Gastroesophageal sphincter (tissue), 4 donors: ENCODE results near the gene SYTL5. TPM values are rescaled to one million over a fixed set of nuclear protein-coding genes. Genes with fewer than 3 reads are reported as not detected.

ENCODE experiments used
- ATAC-seq: fragments of 150-250 bp; one replicate; pipeline ENCODE4 v1.9.1; 2016; ENCODE audit warnings: mild to moderate bottlenecking, moderate library complexity
- H3K27ac ChIP-seq, 4 donors: fragments of 200-600 bp; sonication (generic) in 3 of 4; 1 replicate in 3 of 4; 2 replicates in 1 of 4; pipeline ENCODE4 v1.5.1; 2016 to 2019
- H3K27me3 ChIP-seq: fragments of 200-600 bp; sonication (generic); one replicate; pipeline ENCODE4 v1.5.1; 2019
- H3K36me3 ChIP-seq, 2 donors: fragments of 200-600 bp; sonication (generic); one replicate each; pipeline ENCODE4 v1.5.1; 2019; ENCODE audit warnings: control low read depth in 1 of 2
- H3K4me1 ChIP-seq, 3 donors: fragments of 200-600 bp; sonication (generic); 1 replicate in 2 of 3; 2 replicates in 1 of 3; pipeline ENCODE4 v1.5.1; 2016 to 2019; ENCODE audit warnings: control low read depth in 2 of 3
- H3K4me3 ChIP-seq, 2 donors: fragments of 200-600 bp; sonication (generic); one replicate each; pipeline ENCODE4 v1.5.1; 2019; ENCODE audit warnings: mild to moderate bottlenecking in 1 of 2, moderate library complexity in 1 of 2
- H3K9me3 ChIP-seq, 3 donors: fragments of 200-600 bp; sonication (generic); one replicate each; pipeline ENCODE4 v1.5.1; 2017 to 2019; ENCODE audit warnings: control low read depth in 2 of 3
- CTCF ChIP-seq, 4 experiments: fragments of 200-600 bp in 2 of 4; fragments of 450-650 bp in 2 of 4; sonication (generic) in 1 of 4; IDR thresholded peaks; one replicate each; pipeline ENCODE4 v1.5.1; 2017 to 2019; ENCODE audit warnings: antibody characterized with exemption in 4 of 4, mild to moderate bottlenecking in 2 of 4, moderate library complexity in 2 of 4
- EP300 ChIP-seq: sonication (generic); formaldehyde crosslinking; IDR thresholded peaks from one replicate; pipeline ENCODE4 v1.6.1; 2017; ENCODE audit warnings: antibody characterized with exemption, mild to moderate bottlenecking
- POLR2A ChIP-seq, 2 donors: fragments of 450-650 bp; IDR thresholded peaks; one replicate each; pipeline ENCODE4 v1.6.1; 2017; ENCODE audit warnings: antibody characterized with exemption in 2 of 2, mild to moderate bottlenecking in 2 of 2, moderate library complexity in 1 of 2
- POLR2AphosphoS5 ChIP-seq: sonication (generic); formaldehyde crosslinking; IDR thresholded peaks from one replicate; pipeline ENCODE4 v1.6.1; 2017; ENCODE audit warnings: antibody characterized with exemption
- WGBS, 2 donors: methylation state at CpG; one replicate each; pipeline ENCODE4 v1.1.5; 2018; ENCODE audit warnings: low coverage in 1 of 2; 5-methylcytosine and 5-hydroxymethylcytosine counted together
- total RNA-seq, 4 donors: library from RNA; depleted of rRNA; stranded (reverse); fragments of >200 nt; gene quantifications; one replicate each; pipeline ENCODE4 v1.1.0, GENCODE V29; 2016

The SYTL5 gene
- total RNA-seq, 4 donors from 2014 or later, result 0.08 to 1.3 (median 0.13) TPM; not detected in 1

- H3K9me3 ChIP-seq, result no peaks in the 10 kb centered on the region
- H3K36me3 ChIP-seq, result peaks cover 0 to 12% of the 10 kb centered on the region in 2 donors
- H3K4me3 ChIP-seq, result no peak overlapping the region
- ATAC-seq, result no peak
- H3K4me1 ChIP-seq, result no peaks in the 10 kb centered on the region
- H3K27ac ChIP-seq, result no peak overlapping the region
- TF ChIP-seq POLR2AphosphoS5 (no peak), CTCF (IDR thresholded peaks at IDR 0.05) (no peak), POLR2A (IDR thresholded peaks at IDR 0.05) (no peak), EP300 (no peak)
- whole genome bisulfite sequencing, 2 donors, result 63 to 88% methylated on average over 3 to 4 of the region's 7 CpGs
- H3K27me3 ChIP-seq, result no peaks in the 10 kb centered on the region
Observed at GRCh38 chrX:38156838-38157237, 150.5 kb downstream of the SYTL5 start.

GRCh38 chrX:38163193-38163592 is 156.8 kb downstream of the SYTL5 start:
- no peak overlapping the region for H3K4me3 ChIP-seq
- ATAC-seq, result no peak
- no peak overlapping the region for H3K27ac ChIP-seq
- H3K27me3 ChIP-seq, result no peaks in the 10 kb centered on the region
- TF ChIP-seq CTCF (IDR thresholded peaks at IDR 0.05) (no peak), EP300 (no peak), POLR2AphosphoS5 (no peak), POLR2A (IDR thresholded peaks at IDR 0.05) (no peak)
- H3K36me3 ChIP-seq, result peaks cover 0 to 12% of the 10 kb centered on the region in 2 donors
- H3K9me3 ChIP-seq, result no peaks in the 10 kb centered on the region
- no peaks in the 10 kb centered on the region for H3K4me1 ChIP-seq

GRCh38 chrX:38165023-38165422 is 158.7 kb downstream of the SYTL5 start:
- WGBS, 2 donors, result 71% methylated on average over 1 of the region's 1 CpG; no CpG with 5 or more reads in 1 of the 2 donors
- TF ChIP-seq EP300 (no peak), CTCF (IDR thresholded peaks at IDR 0.05) (no peak), POLR2AphosphoS5 (no peak), POLR2A (IDR thresholded peaks at IDR 0.05) (no peak)
- H3K27me3 ChIP-seq, result no peaks in the 10 kb centered on the region
- H3K36me3 ChIP-seq, result peaks cover 0 to 7% of the 10 kb centered on the region in 2 donors
- no peaks in the 10 kb centered on the region for H3K9me3 ChIP-seq
- no peak overlapping the region for H3K4me3 ChIP-seq
- H3K4me1 ChIP-seq, result no peaks in the 10 kb centered on the region
- H3K27ac ChIP-seq, result no peak overlapping the region
- ATAC-seq, result no peak

- H3K27ac ChIP-seq, result no peak overlapping the region
- ATAC-seq, result no peak
- H3K36me3 ChIP-seq, result no peaks in the 10 kb centered on the region
- H3K9me3 ChIP-seq, result no peaks in the 10 kb centered on the region
- no peak for TF ChIP-seq POLR2AphosphoS5
- peak; percentile 21 to 54 (median 42) for TF ChIP-seq CTCF (IDR thresholded peaks at IDR 0.05)
- TF ChIP-seq EP300, result no peak
- no peak for TF ChIP-seq POLR2A (IDR thresholded peaks at IDR 0.05)
- no peaks in the 10 kb centered on the region for H3K4me1 ChIP-seq
- WGBS, 2 donors, result 63 to 65% methylated on average over 2 of the region's 2 CpGs
- no peak overlapping the region for H3K4me3 ChIP-seq
- H3K27me3 ChIP-seq, result no peaks in the 10 kb centered on the region
Observed at GRCh38 chrX:38166478-38167083, 160.2 kb downstream of the SYTL5 start.

GRCh38 chrX:38170556-38170955 is 164.2 kb downstream of the SYTL5 start:
- Histone ChIP-seq H3K27me3 (no peaks in the 10 kb centered on the region), H3K4me3 (no peak overlapping the region), H3K27ac (no peak overlapping the region), H3K36me3 (no peaks in the 10 kb centered on the region), H3K9me3 (no peaks in the 10 kb centered on the region), H3K4me1 (no peaks in the 10 kb centered on the region)
- TF ChIP-seq EP300, result no peak
- TF ChIP-seq CTCF (IDR thresholded peaks at IDR 0.05), result no peak
- no peak for TF ChIP-seq POLR2A (IDR thresholded peaks at IDR 0.05)
- TF ChIP-seq POLR2AphosphoS5, result no peak
- 100% methylated on average over 1 of the region's 1 CpG for WGBS, 2 donors
- no peak for ATAC-seq
